Tibial artery (tissue), 4 donors: ENCODE data around the gene PLCL1.
"Not testable (repeated sequence)": the region's sequence is repeated elsewhere in the genome, so short reads cannot be mapped to it uniquely, and the experiment has no call there.

ENCODE experiments used
- DNase-seq, 2 donors: peaks; one replicate each; pipeline ENCODE4 v3.0.0-alpha.2; 2019
- H3K27ac ChIP-seq, 2 donors: fragments of 200-600 bp; sonication (generic) in 1 of 2; 1 replicate in 1 of 2; 2 replicates in 1 of 2; pipeline ENCODE4 v1.5.1; 2018 to 2019; ENCODE audit warnings: mild to moderate bottlenecking in 1 of 2
- H3K27me3 ChIP-seq, 2 donors: fragments of 200-600 bp; sonication (generic) in 1 of 2; one replicate each; pipeline versions ENCODE4 v1.5.1 to v1.6.0; 2016 to 2019
- H3K36me3 ChIP-seq, 3 donors: fragments of 200-600 bp; sonication (generic) in 2 of 3; one replicate each; pipeline ENCODE4 v1.5.1; 2016 to 2019; ENCODE audit warnings: mild to moderate bottlenecking in 2 of 3
- H3K4me1 ChIP-seq, 4 donors: fragments of 200-600 bp; sonication (generic) in 2 of 4; 1 replicate in 3 of 4; 2 replicates in 1 of 4; pipeline ENCODE4 v1.5.1; 2016 to 2019
- H3K4me3 ChIP-seq, 2 donors: fragments of 200-600 bp; sonication (generic) in 1 of 2; 1 replicate in 1 of 2; 2 replicates in 1 of 2; pipeline ENCODE4 v1.5.1; 2018 to 2019; ENCODE audit warnings: mild to moderate bottlenecking in 2 of 2
- H3K9me3 ChIP-seq, 3 donors: fragments of 200-600 bp; sonication (generic) in 1 of 3; one replicate each; pipeline ENCODE4 v1.5.1; 2016 to 2019
- intact Hi-C: fragments of 100-400 bp; cut with DNase I; formaldehyde crosslinking; loops from one replicate; pipeline ENCODE4 v1.15.0; 2023; ENCODE audit warnings: low total_unique reads
- TF ChIP-seq, protein P1 (sequence below), 2 experiments: fragments of 200-600 bp in 1 of 2; fragments of 450-650 bp in 1 of 2; IDR thresholded peaks; one replicate each; pipeline ENCODE4 v1.5.1; 2017 to 2019; ENCODE audit warnings: antibody characterized with exemption in 2 of 2, mild to moderate bottlenecking in 1 of 2, moderate library complexity in 1 of 2

PLCL1 gene

DNA sequence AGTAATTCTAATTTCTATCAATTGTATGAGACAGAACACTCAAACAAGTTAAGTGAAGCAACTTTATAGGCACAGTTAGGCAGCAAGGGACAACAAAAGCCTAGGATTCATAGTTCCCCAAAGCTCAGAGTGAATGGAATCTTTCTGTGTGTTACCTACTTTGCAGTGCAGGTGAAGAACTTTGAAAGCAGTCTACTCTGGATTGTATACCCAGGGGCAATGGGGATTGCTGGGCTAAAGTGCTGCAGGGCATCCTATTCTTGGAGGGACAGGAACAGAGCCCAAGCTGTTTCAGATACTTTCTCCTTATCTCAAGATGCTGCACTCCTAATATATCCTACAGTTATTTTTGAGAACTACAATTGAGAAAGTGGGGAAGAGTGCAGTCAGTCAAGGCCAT lies 207.6 kb downstream of the PLCL1 start:
- H3K4me3 ChIP-seq, result no peak overlapping the region
- peaks cover 0 to under 1% (median 0%) of the 10 kb centered on the region in 4 donors for H3K4me1 ChIP-seq
- DNase-seq, result no peak
- TF ChIP-seq, protein P1, sequence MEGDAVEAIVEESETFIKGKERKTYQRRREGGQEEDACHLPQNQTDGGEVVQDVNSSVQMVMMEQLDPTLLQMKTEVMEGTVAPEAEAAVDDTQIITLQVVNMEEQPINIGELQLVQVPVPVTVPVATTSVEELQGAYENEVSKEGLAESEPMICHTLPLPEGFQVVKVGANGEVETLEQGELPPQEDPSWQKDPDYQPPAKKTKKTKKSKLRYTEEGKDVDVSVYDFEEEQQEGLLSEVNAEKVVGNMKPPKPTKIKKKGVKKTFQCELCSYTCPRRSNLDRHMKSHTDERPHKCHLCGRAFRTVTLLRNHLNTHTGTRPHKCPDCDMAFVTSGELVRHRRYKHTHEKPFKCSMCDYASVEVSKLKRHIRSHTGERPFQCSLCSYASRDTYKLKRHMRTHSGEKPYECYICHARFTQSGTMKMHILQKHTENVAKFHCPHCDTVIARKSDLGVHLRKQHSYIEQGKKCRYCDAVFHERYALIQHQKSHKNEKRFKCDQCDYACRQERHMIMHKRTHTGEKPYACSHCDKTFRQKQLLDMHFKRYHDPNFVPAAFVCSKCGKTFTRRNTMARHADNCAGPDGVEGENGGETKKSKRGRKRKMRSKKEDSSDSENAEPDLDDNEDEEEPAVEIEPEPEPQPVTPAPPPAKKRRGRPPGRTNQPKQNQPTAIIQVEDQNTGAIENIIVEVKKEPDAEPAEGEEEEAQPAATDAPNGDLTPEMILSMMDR (IDR thresholded peaks at IDR 0.05), result no peak
- H3K36me3 ChIP-seq, result no peaks in the 10 kb centered on the region
- H3K9me3 ChIP-seq, result peaks cover 0 to 7% (median 0%) of the 10 kb centered on the region in 3 donors
- no peak overlapping the region for H3K27ac ChIP-seq
- intact Hi-C loops, result no loop called here
- no peaks in the 10 kb centered on the region for H3K27me3 ChIP-seq

DNA sequence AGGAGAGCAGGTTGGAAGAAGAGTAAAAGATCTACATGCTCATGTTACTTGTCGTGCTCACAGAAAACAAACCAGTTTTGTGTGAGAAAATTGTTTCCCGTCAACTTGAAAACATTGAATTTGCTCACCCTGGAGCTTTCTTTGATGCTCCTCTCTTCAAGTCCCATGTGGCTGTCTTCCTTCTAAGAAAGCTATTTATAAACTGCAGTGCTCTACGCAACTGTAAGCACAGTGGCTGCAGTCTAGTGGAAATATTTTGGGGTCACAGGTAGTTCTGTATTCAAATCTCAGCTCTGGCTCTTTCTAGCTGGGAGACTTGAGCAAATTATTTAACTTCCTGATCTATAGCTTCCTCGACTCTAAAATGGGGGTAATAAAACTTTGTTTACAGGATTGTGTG lies 211.8 kb downstream of the PLCL1 start:
- TF ChIP-seq, protein P1 (IDR thresholded peaks at IDR 0.05), result no peak
- H3K4me3 ChIP-seq, result no peak overlapping the region
- DNase-seq, result no peak

DNA sequence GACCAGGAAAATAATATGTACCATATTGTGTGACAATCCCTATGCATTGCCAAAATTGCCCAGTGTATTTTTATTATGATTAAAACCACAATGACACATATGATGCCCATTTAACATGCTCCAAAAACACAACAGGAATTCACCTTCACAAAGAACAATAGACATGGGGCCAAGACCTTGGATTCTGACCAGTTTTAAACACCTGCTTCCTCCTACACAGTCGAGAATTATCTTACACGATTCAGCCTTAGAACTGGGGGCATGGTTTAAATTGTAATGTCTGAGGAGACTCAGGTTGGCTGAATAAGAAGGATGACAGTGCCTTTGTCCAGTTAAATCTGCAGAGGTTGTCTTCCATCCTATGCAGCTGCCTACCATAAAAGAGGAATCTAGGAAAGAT lies 212.7 kb downstream of the PLCL1 start:
- H3K27ac ChIP-seq, result no peak overlapping the region

More for the DNA sequence above, 211.8 kb downstream of the PLCL1 start:
- Histone ChIP-seq H3K27ac (no peak overlapping the region), H3K27me3 (no peaks in the 10 kb centered on the region), H3K36me3 (no peaks in the 10 kb centered on the region), H3K9me3 (peaks cover 0 to 7% (median 0%) of the 10 kb centered on the region in 3 donors), H3K4me1 (no peaks in the 10 kb centered on the region)
- intact Hi-C loops, result no loop called here

DNA sequence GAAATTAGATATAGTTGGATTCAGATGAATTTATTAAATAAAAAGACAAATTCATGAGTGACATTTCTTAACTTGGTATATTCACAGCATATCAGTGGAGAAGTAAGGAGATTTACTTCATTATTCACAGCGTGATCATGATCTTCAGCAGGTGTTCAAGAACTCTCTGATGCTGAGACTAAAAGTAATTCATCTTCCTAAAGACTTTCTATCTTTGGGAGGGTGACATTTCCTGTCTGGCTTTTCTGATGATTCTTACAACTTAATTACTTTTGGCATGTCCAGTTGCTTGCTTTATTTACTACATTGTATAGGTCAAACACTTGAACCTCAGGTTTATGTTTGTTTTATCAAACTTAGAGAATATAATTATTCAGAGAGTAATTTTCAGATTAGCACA lies 224.6 kb downstream of the PLCL1 start:
- intact Hi-C loops, result no loop called here
- Histone ChIP-seq H3K27me3 (no peaks in the 10 kb centered on the region), H3K4me1 (peaks cover 0 to 5% (median 0%) of the 10 kb centered on the region in 4 donors), H3K9me3 (no peaks in the 10 kb centered on the region), H3K36me3 (no peaks in the 10 kb centered on the region), H3K4me3 (no peak overlapping the region), H3K27ac (no peak overlapping the region)
- TF ChIP-seq, protein P1 (IDR thresholded peaks at IDR 0.05), result no peak
- no peak for DNase-seq

More for the DNA sequence above, 212.7 kb downstream of the PLCL1 start:
- H3K27me3 ChIP-seq, result no peaks in the 10 kb centered on the region
- TF ChIP-seq, protein P1 (IDR thresholded peaks at IDR 0.05), result no peak
- intact Hi-C loops, result no loop called here
- H3K4me3 ChIP-seq, result no peak overlapping the region
- no peak for DNase-seq
- H3K4me1 ChIP-seq, result no peaks in the 10 kb centered on the region
- H3K9me3 ChIP-seq, result peaks cover 0 to 3% (median 0%) of the 10 kb centered on the region in 3 donors
- no peaks in the 10 kb centered on the region for H3K36me3 ChIP-seq

DNA sequence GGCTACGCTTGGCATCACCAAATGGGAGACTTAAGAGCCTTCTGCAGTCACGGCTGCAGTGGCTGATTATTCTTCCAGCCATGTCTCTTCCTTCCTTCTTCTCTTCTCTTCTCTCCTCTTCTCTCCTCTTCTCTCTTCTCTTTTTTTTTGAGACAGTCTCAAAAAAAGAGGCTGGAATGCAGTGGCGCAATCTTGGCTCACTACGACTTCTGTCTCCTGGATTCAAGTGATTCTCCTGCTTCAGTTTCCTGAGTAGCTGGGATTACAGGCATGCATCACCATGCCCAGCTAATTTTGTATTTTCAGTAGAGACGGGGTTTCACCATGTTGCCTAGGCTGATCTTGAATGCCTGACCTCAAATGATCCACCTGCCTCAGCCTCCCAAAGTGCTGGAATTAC lies 225.2 kb downstream of the PLCL1 start:
- H3K27me3 ChIP-seq, H3K27ac ChIP-seq, H3K4me1 ChIP-seq, H3K4me3 ChIP-seq, H3K9me3 ChIP-seq, H3K36me3 ChIP-seq, DNase-seq, intact Hi-C loops: not testable (repeated sequence)

DNA sequence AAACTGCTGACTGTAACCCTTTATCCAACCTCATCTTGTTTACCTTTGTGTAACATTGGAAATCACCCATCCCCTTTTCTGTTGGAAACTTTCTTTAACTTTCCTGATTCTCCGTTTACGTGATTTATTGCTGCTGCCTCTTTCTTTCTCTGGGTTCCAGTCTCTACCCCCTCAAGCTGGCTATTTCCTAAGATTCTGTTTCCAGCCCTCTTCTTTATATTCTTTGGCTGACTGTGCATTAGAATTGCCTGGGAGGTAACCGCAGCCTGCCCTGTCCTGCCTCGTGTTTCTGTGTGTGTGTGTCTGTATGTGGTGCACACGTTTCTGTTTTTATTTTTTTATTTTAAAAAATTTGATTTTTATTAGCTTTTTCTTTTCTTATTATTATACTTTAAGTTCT lies 229.2 kb downstream of the PLCL1 start:
- Histone ChIP-seq H3K27ac (no peak overlapping the region), H3K9me3 (no peaks in the 10 kb centered on the region), H3K4me3 (no peak overlapping the region), H3K4me1 (peaks cover 0 to 15% (median 0%) of the 10 kb centered on the region in 4 donors), H3K36me3 (no peaks in the 10 kb centered on the region), H3K27me3 (no peaks in the 10 kb centered on the region)
- TF ChIP-seq, protein P1 (IDR thresholded peaks at IDR 0.05), result no peak
- intact Hi-C loops, result no loop called here
- no peak for DNase-seq
